Thoracic aorta (tissue), 2 donors: ENCODE measurements around the gene SYTL2. TPM values are rescaled to one million over a fixed set of nuclear protein-coding genes. Genes with fewer than 3 reads are reported as not detected.

Source experiments
- ATAC-seq: fragments of 150-250 bp; one replicate; pipeline ENCODE4 v1.8.0; 2017; ENCODE audit warnings: low read depth; ENCODE audit not compliant: insufficient number of reproducible peaks, low FRiP score
- DNase-seq: peaks from one replicate; pipeline ENCODE4 v3.0.0-alpha.2; 2020; ENCODE audit warnings: low spot score
- H3K27ac ChIP-seq, 2 donors: fragments of 200-600 bp; sonication (generic); 1 replicate in 1 of 2; 2 replicates in 1 of 2; pipeline ENCODE4 v1.5.1; 2016; ENCODE audit warnings: mild to moderate bottlenecking in 2 of 2, moderate library complexity in 2 of 2
- H3K27me3 ChIP-seq: fragments of 200-600 bp; sonication (generic); replicated peaks from 2 replicates; pipeline ENCODE4 v1.6.0; 2016; ENCODE audit warnings: mild to moderate bottlenecking; ENCODE audit not compliant: insufficient read depth
- H3K36me3 ChIP-seq: fragments of 200-600 bp; sonication (generic); one replicate; pipeline ENCODE4 v1.5.1; 2016
- H3K4me1 ChIP-seq, 2 donors: fragments of 200-600 bp; sonication (generic); 1 replicate in 1 of 2; 2 replicates in 1 of 2; pipeline versions ENCODE4 v1.5.1 to v1.6.0; 2016; ENCODE audit warnings: low read depth in 2 of 2, mild to moderate bottlenecking in 1 of 2; ENCODE audit not compliant: control insufficient read depth in 1 of 2
- H3K4me3 ChIP-seq: fragments of 200-600 bp; sonication (generic); 2 replicates; pipeline ENCODE4 v1.5.1; 2016; ENCODE audit warnings: mild to moderate bottlenecking
- H3K9me3 ChIP-seq: fragments of 200-600 bp; sonication (generic); 2 replicates; pipeline ENCODE4 v1.5.1; 2016
- total RNA-seq, 2 donors: library from RNA; depleted of rRNA; stranded (reverse); fragments of >200 nt; gene quantifications; one replicate each; pipeline versions ENCODE4 v1.1.0 to v1.2.3, GENCODE V29; 2016
- TF ChIP-seq, protein P1 (sequence below): fragments of 200-600 bp; sonication (generic); IDR thresholded peaks from one replicate; pipeline ENCODE4 v1.5.1; 2019; ENCODE audit warnings: antibody characterized with exemption

SYTL2 gene
- total RNA-seq, 2 donors from 2014 or later: 27.8 to 36.0 TPM

DNA sequence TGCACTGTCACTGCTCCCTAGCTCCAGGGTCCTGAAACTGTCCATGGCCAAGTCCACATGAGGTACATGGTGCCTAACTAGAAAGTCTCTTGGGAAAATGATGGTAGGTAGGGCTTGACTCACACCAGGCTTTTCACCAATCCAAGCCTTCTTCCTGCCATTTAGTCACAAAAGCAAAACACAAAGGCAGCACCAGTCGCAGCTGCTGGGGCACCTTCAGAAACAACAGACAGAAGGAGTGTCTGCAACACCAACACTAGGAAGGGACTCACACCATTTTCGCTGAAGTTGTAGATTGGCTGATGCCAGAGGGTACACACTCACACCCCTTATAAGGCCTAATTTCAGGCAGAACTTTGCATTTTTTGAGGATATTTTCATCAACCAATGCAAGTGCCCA is 55.7 kb downstream of the SYTL2 start:
- Histone ChIP-seq H3K4me1 (peaks cover 3 to 19% of the 10 kb centered on the region in 2 donors), H3K9me3 (no peaks in the 10 kb centered on the region), H3K4me3 (no peak overlapping the region), H3K36me3 (no peaks in the 10 kb centered on the region), H3K27me3 (no peaks in the 10 kb centered on the region), H3K27ac (no peak overlapping the region)
- no peak for ATAC-seq
- DNase-seq: no peak
- TF ChIP-seq, protein P1, sequence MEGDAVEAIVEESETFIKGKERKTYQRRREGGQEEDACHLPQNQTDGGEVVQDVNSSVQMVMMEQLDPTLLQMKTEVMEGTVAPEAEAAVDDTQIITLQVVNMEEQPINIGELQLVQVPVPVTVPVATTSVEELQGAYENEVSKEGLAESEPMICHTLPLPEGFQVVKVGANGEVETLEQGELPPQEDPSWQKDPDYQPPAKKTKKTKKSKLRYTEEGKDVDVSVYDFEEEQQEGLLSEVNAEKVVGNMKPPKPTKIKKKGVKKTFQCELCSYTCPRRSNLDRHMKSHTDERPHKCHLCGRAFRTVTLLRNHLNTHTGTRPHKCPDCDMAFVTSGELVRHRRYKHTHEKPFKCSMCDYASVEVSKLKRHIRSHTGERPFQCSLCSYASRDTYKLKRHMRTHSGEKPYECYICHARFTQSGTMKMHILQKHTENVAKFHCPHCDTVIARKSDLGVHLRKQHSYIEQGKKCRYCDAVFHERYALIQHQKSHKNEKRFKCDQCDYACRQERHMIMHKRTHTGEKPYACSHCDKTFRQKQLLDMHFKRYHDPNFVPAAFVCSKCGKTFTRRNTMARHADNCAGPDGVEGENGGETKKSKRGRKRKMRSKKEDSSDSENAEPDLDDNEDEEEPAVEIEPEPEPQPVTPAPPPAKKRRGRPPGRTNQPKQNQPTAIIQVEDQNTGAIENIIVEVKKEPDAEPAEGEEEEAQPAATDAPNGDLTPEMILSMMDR: no peak

DNA sequence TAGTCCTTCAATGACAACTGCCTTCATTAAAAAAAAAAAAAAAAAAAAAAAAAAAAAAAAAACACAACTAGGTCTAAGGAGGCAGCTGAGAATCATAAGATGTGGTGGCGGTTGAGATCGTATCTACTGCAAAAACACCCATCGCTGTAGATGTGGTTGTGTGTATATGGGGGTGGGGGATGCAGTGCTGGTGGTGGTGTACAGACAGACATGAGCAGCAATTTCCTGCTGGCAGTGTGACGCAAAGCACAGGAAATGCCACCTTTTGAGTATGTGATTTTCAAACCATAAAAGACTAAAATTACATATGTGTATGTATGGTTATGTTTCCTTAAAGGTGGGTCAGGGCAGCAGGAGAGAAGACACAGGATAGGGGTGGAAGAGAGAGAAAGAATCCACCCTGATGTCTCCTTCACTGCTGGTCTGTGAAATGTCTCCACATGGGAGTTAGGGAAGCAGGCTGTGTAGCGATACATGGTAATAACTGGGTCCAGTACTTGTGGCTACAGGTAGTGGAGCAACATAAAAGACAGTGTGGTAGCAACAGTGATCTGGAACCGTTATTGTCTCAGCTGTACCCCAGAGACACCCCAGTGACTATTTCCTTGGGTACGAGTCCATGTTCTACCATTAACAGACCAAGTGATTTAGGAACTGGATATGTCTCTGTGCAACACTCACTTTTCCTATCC is 57.9 kb downstream of the SYTL2 start:
- TF ChIP-seq, protein P1: no peak
- DNase-seq: no peak
- Histone ChIP-seq H3K27ac (no peak overlapping the region), H3K36me3 (no peaks in the 10 kb centered on the region), H3K9me3 (no peaks in the 10 kb centered on the region), H3K27me3 (no peaks in the 10 kb centered on the region), H3K4me1 (peaks cover 3 to 19% of the 10 kb centered on the region in 2 donors), H3K4me3 (no peak overlapping the region)
- ATAC-seq: no peak

DNA sequence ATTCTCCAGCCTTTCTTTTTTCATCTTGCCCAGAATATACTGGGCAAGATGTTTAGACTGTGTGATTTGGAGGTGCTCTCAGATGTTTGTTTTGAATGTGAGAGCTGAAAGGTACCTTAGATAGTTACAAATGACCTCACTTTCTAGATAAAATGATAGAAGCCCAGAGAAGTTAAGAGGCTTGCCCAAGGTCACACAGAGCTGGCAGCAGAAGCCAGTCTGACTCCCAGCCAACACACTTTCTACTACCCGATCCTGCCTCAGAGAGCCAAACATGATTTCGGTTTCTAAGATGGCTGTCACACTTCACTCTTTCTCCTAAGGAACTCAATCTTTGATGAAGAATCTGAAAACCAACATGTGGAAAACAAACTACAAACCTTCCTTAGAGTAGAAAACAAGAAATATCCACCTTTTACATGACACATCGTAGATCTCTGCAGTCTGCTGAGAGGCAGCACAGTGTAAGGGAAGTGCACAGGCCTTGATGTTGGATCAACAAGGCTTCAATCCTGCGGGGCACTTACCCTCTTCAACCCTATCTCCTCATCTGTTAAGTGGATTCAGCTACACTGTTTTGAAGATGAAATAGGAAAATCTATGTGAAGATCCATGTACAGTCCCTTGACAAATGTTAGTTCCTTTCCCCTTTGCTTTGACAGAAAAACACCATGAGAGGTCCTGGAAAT is 58.6 kb downstream of the SYTL2 start:
- no peak overlapping the region for H3K4me3 ChIP-seq
- H3K9me3 ChIP-seq: no peaks in the 10 kb centered on the region
- H3K27me3 ChIP-seq: no peaks in the 10 kb centered on the region
- ATAC-seq (no peak), DNase-seq (no peak)
- H3K27ac ChIP-seq: no peak overlapping the region
- H3K4me1 ChIP-seq: peaks cover 3 to 13% of the 10 kb centered on the region in 2 donors
- no peaks in the 10 kb centered on the region for H3K36me3 ChIP-seq
- TF ChIP-seq, protein P1: no peak

DNA sequence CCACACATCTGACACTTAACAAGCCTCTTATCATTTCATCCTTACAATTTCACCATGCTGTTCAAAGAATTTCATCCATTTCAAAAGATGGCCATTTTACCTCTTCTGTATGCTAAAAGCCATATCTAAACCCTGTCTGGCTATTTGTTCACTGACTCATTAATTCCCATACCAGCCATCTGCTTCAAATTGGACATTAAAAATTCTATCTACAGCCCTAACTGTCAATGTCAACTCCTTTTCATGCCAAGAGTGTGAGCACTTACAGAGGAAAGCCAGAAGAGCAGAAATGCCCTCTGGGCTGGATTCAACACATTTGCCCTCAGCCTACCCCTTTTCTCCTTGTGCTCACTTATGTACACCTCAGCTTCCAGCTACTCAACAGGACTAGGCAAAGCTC is 59.2 kb downstream of the SYTL2 start:
- H3K4me1 ChIP-seq: peaks cover 0 to 6% of the 10 kb centered on the region in 2 donors
- no peak overlapping the region for H3K4me3 ChIP-seq
- no peaks in the 10 kb centered on the region for H3K36me3 ChIP-seq
- no peak overlapping the region for H3K27ac ChIP-seq
- H3K27me3 ChIP-seq: no peaks in the 10 kb centered on the region
- no peaks in the 10 kb centered on the region for H3K9me3 ChIP-seq
- ATAC-seq (no peak), DNase-seq (no peak)
- TF ChIP-seq, protein P1: no peak

DNA sequence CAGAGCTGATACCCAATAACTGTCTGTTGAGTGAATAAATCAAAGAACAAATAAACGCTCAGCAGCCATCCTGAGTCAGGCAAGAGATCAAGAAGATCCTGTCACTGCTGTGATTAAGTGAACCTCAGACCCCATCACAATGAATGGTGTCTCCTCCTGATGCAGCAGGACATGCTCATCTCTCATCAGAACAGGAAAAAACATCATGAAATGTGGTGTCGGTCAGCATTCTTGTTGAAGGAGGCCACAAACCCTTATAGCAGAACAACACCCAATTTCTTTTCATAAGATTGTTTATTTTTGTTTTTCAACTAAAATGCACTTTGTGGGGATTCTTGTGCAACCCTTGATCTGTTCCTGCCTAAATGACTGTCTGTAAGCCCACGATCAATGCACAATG is 60.3 kb downstream of the SYTL2 start:
- Histone ChIP-seq H3K4me3 (no peak overlapping the region), H3K36me3 (no peaks in the 10 kb centered on the region), H3K27me3 (no peaks in the 10 kb centered on the region), H3K27ac (no peak overlapping the region), H3K9me3 (no peaks in the 10 kb centered on the region), H3K4me1 (no peaks in the 10 kb centered on the region)
- no peak for ATAC-seq
- no peak for DNase-seq
- TF ChIP-seq, protein P1: no peak
